ENCODE measurements around the gene ST6GALNAC6. TPM values are rescaled to one million over a fixed set of nuclear protein-coding genes. Genes with fewer than 3 reads are reported as not detected.
A peak's percentile ranks its signal among the peaks of the same experiment; 100 is the strongest.

ST6GALNAC6 gene
- total RNA-seq, 2 donors from 2014 or later, result 53.4 to 67.2 TPM

DNA sequence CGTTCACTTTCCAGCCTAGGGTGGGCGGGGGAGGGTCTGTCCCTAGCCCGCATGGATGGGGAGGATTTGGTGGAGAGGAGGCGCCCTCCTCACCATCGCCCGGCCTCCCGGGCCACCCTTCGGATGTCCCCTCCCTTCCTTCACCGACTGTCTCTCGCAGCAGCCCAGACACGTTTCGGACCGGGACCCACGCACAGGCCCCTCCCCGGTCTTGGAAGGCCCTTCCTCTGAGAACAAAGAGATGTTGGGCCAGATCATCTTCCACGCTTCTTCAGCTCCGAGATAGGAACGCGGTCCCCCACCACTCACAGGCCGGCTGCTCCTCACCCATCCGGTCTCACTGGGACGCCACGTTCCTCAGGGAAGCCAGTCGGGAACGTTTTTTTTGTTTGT, 38.9 kb upstream of the ST6GALNAC6 start:
- peaks cover 6% of the 10 kb centered on the region for H3K36me3 Mint-ChIP-seq

DNA sequence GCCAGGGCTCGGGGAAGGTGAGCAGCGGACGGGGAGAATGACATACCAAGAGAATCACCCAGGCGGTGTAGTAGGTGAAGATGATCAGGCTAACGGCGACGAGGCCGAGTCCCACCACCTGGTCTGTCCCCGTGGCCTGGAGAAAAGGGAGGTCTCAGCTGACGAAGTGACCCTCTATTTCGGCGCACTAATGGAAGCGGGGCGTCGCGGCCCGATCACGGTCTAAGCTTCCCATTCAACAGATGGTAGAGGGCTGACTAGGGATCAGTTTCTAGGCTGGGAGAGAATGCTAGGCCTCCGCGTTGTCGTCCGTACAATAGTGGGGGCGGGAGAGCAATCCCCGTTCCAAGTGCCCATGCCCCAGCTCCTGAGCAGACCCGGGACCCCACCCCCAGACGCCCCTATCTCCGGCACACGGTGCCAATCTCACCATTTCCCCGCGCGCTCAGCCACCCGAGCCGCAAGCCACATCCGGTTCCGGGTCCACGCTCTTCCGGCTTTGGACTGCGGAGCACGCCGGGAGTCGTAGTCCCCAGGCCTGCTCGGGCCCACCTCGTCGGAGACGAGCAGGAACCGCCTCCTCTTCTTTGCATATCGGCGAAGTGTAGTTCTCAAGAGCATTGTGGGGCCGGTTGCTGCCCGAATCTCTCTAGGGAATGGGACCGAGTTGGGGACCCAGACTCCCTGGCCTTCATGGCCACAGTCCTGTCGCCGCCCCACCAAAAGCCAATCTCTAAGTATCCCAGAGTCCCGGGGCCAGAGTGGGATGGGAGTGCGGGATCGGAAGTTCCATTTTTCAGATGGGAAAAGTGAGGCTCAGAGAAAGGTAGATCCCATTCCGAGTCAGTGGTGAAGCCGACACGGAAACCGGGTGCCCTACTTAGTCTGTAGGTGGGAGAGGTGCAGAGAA, 38.2 kb upstream of the ST6GALNAC6 start, which contains the start of gene DPM2:
TSS of gene DPM2 (minus strand) at position 467 of the 910 bp plus-strand sequence. CDS start at position 433, 34 bp downstream.
- Mint-ChIP-seq H3K36me3 (peaks cover 6% of the 10 kb centered on the region), H3K4me3 (peak within 1 kb of the TSS; percentile 95), H3K9me3 (no peaks in the 10 kb centered on the region), H3K4me1 (ENCODE audit: low read depth in 2 of 2) (peaks cover 34 to 35% of the 10 kb centered on the region in 2 donors), H3K27ac (peak within 1 kb of the TSS; percentile 84 to 89), H3K27me3 (no peaks in the 10 kb centered on the region)
- DNase-seq (ENCODE audit: low spot score) (peak; percentile 90), ATAC-seq (peak; percentile 97)

More for the DNA sequence above, 38.9 kb upstream of the ST6GALNAC6 start:
- DNase-seq (ENCODE audit: low spot score) (no peak), ATAC-seq (no peak)
- Mint-ChIP-seq H3K27me3 (no peaks in the 10 kb centered on the region), H3K9me3 (no peaks in the 10 kb centered on the region), H3K4me1 (ENCODE audit: low read depth in 2 of 2) (peaks cover 32 to 41% of the 10 kb centered on the region in 2 donors), H3K27ac (peak overlapping the region; percentile 84 to 89), H3K4me3 (peak overlapping the region; percentile 51)

DNA sequence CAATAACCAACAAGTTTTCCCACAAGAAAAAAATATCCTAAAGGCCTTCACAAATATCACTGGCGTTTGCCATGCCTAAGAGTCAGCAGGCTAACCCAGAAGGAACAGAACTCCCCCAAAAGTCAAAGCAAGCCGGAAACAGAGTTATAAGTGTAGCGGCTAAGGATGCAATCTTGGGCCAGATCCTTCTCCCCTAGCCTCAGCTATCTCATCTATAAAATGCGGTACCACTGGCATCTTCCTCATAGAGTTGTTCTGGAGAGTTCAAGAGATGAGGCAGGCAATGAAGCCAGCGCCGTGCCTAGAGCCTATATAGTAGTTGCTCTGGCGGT, 37.6 kb upstream of the ST6GALNAC6 start:
- ATAC-seq (peak in 1 of 2 donors; percentile 33), DNase-seq (ENCODE audit: low spot score) (no peak)
- peak overlapping the region; percentile 95 for H3K4me3 Mint-ChIP-seq
- peaks cover 34% of the 10 kb centered on the region in 2 donors for H3K4me1 Mint-ChIP-seq (ENCODE audit: low read depth in 2 of 2)
- no peaks in the 10 kb centered on the region for H3K27me3 Mint-ChIP-seq
- H3K9me3 Mint-ChIP-seq, result no peaks in the 10 kb centered on the region
- peaks cover 6% of the 10 kb centered on the region for H3K36me3 Mint-ChIP-seq
- H3K27ac Mint-ChIP-seq, result peak overlapping the region; percentile 84 to 89

GRCh38 chr9:127936347-127936852, 37.0 kb upstream of the ST6GALNAC6 start:
- H3K9me3 Mint-ChIP-seq, result no peaks in the 10 kb centered on the region
- no peak for DNase-seq (ENCODE audit: low spot score)
- peak overlapping the region; percentile 95 for H3K4me3 Mint-ChIP-seq
- peaks cover 36 to 37% of the 10 kb centered on the region in 2 donors for H3K4me1 Mint-ChIP-seq (ENCODE audit: low read depth in 2 of 2)
- peaks cover 6% of the 10 kb centered on the region for H3K36me3 Mint-ChIP-seq
- ATAC-seq, result no peak
- peak overlapping the region; percentile 84 to 89 for H3K27ac Mint-ChIP-seq
- H3K27me3 Mint-ChIP-seq, result no peaks in the 10 kb centered on the region

DNA sequence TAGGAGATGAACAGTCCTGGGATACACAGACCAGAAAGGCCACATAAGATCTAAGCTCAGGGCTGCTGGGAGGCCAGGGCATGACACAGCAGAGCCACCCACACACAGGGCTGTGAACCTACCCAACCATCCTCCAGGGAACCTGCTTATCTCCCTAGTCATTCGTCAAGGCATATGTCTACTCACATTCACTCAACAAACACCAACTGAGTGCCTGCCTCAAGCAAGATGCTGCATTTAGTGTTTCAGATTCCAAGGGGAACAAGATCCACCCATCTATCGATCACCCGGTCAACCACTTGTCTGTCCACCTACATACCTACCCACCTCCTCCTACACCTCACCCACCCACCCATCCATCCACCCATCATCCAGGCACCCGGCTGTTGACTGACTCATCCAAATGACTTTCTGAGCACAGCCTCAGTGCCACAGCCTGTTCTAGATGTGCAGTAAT, 36.4 kb upstream of the ST6GALNAC6 start:
- DNase-seq (ENCODE audit: low spot score) (no peak), ATAC-seq (no peak)
- Mint-ChIP-seq H3K4me3 (peak overlapping the region; percentile 95), H3K27me3 (no peaks in the 10 kb centered on the region), H3K27ac (peak overlapping the region; percentile 30 to 89), H3K4me1 (ENCODE audit: low read depth in 2 of 2) (peaks cover 40 to 43% of the 10 kb centered on the region in 2 donors), H3K36me3 (peaks cover 6% of the 10 kb centered on the region), H3K9me3 (no peaks in the 10 kb centered on the region)

GRCh38 chr9:127934986-127935385, 35.6 kb upstream of the ST6GALNAC6 start:
- DNase-seq (ENCODE audit: low spot score), result no peak
- peak overlapping the region; percentile 95 for H3K4me3 Mint-ChIP-seq
- no peaks in the 10 kb centered on the region for H3K27me3 Mint-ChIP-seq
- no peak for ATAC-seq
- no peaks in the 10 kb centered on the region for H3K9me3 Mint-ChIP-seq
- H3K27ac Mint-ChIP-seq, result no peak overlapping the region
- H3K36me3 Mint-ChIP-seq, result peaks cover 6% of the 10 kb centered on the region
- peaks cover 43% of the 10 kb centered on the region in 2 donors for H3K4me1 Mint-ChIP-seq (ENCODE audit: low read depth in 2 of 2)

- no peaks in the 10 kb centered on the region for H3K27me3 Mint-ChIP-seq
- H3K9me3 Mint-ChIP-seq, result no peaks in the 10 kb centered on the region
- H3K4me1 Mint-ChIP-seq (ENCODE audit: low read depth in 2 of 2), result peaks cover 43 to 45% of the 10 kb centered on the region in 2 donors
- DNase-seq (ENCODE audit: low spot score) (no peak), ATAC-seq (no peak)
- H3K27ac Mint-ChIP-seq, result no peak overlapping the region
- H3K4me3 Mint-ChIP-seq, result peak overlapping the region; percentile 58
- peaks cover 6% of the 10 kb centered on the region for H3K36me3 Mint-ChIP-seq
These were observed 34.8 kb upstream of the ST6GALNAC6 start for GRCh38 chr9:127934248-127934647.

GRCh38 chr9:127931092-127931881, 31.9 kb upstream of the ST6GALNAC6 start:
- H3K27ac Mint-ChIP-seq, result peak overlapping the region in 1 of 2 donors; percentile 41

DNA sequence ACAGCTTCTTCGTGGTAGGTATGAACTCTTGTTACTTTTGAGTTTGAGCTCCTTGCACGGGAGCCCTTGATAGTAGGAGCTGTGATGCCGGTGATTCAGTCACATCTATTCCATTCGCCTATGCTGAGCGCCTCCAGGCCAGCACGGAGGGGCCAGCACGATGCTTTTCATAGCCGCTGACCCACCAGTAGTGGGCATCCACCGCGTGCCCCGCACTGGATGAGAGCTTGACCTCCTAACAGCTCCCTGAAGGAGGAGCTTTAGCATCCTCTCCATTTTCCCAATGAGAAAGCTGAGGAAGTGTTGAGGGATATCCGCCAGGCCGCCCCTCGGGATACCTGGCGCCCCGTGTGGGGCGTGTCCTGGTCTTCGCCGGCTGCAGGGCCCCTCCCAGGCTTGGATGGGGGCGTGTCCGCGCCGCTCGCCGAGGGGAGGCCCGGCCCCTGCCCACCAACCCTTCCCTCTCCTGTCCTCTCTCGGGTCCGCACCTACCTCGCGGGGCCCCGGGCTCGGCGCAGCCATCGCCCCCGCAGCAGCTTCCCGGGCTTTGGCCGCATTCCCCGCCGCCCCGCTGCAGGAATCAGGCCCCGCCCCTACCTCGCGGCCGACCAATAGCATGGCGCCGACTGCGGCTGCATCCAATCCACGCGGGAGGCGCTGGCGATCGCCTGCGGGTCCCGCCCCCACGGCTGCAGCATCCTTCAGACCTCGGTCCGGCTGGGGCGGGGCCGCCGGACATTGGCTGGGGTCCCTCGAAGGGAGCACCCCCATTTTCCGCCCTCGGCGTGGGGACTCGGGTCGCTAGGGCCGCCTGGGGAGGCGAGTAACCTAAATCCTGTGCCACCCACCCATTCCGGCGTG, 31.1 kb upstream of the ST6GALNAC6 start, which contains the start of gene PIP5KL1:
TSS of gene PIP5KL1 (minus strand) at position 547 of the 861 bp plus-strand sequence. CDS start at position 522, 25 bp downstream.
- DNase-seq (ENCODE audit: low spot score) (peak; percentile 88), ATAC-seq (peak; percentile 89 to 94)
- peak within 1 kb of the TSS; percentile 77 for H3K4me3 Mint-ChIP-seq
- H3K27me3 Mint-ChIP-seq, result peaks cover 7 to 9% of the 10 kb centered on the region in 2 donors
- no peaks in the 10 kb centered on the region for H3K36me3 Mint-ChIP-seq
- H3K27ac Mint-ChIP-seq, result peak within 1 kb of the TSS in 1 of 2 donors; percentile 41
- H3K9me3 Mint-ChIP-seq, result no peaks in the 10 kb centered on the region
- H3K4me1 Mint-ChIP-seq (ENCODE audit: low read depth in 2 of 2), result peaks cover 24% of the 10 kb centered on the region in 2 donors

More at GRCh38 chr9:127931092-127931881, 31.9 kb upstream of the ST6GALNAC6 start:
- Mint-ChIP-seq H3K27me3 (peaks cover 1 to 4% of the 10 kb centered on the region in 2 donors), H3K36me3 (peaks cover 6% of the 10 kb centered on the region), H3K4me1 (ENCODE audit: low read depth in 2 of 2) (peaks cover 28 to 32% of the 10 kb centered on the region in 2 donors), H3K4me3 (peak overlapping the region; percentile 77), H3K9me3 (no peaks in the 10 kb centered on the region)
- peak in 1 of 2 donors; percentile 1 for ATAC-seq
- no peak for DNase-seq (ENCODE audit: low spot score)

DNA sequence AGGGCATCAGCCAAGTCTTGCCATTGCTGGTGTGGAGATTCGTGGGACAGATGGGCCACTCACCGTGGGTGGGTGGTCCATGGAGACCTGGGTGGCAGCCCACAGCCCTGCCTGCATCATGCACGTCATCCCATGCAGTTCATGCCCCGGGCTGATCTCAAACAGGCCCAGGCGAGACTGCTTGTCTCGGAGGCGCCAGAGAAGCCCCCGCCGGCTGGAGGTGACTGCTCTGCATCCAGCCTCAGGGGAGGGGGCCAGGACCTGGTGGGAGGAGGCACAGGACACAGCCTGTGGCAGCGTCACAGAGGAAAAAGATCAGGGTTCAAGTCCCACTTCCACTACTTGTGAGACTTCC, 30.2 kb upstream of the ST6GALNAC6 start:
- H3K27me3 Mint-ChIP-seq, result peaks cover 14% of the 10 kb centered on the region in 2 donors
- H3K4me1 Mint-ChIP-seq (ENCODE audit: low read depth in 2 of 2), result peaks cover 19 to 21% of the 10 kb centered on the region in 2 donors
- no peaks in the 10 kb centered on the region for H3K36me3 Mint-ChIP-seq
- no peak overlapping the region for H3K27ac Mint-ChIP-seq
- H3K9me3 Mint-ChIP-seq, result no peaks in the 10 kb centered on the region
- ATAC-seq (no peak), DNase-seq (ENCODE audit: low spot score) (no peak)
- peak overlapping the region; percentile 45 for H3K4me3 Mint-ChIP-seq

DNA sequence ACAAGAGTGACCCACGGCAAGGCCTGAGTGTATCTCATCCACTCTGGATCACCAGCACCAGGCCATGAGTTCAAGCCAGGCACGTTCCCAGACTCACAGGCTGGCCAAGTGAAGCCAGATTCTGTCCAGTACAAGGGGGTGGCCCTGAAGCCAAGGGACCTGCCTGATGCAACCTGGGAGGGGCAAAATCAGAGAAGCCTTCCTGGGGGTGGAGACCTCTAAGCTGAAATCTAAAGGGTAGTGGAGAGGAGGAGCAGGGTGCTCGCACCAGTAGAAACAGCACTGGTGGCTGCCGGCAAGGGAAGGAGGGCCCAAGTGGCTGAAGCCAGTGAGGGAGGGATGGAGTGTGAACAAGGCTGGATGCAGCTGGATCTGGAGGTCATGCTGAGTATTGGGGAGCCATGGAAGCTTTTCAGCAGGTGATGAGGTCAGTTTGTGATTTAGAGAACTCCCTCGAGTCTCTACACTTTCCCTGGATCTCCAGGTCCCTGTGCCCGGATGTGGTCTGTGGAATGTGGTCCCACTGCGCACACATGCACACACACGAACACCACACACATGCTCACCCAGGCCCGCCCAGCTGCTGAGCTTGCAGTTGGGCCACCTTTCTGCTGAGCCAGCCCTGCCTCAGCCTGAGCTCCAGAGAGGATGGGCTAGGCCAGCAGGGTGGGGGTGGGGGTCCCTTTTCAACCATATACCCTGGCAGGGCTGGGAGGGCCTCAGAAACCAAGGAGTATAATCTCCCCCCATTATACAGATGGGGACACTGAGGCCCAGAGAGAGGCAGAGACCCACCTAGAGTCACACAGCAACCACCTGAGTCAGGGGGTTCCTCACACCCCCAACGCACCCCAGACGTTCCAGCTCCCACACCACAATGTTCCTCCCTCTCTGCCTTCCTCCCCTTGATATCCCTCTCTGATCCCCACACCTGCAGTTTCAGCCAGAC, 29.5 kb upstream of the ST6GALNAC6 start:
- Mint-ChIP-seq H3K27ac (no peak overlapping the region), H3K27me3 (peaks cover 15% of the 10 kb centered on the region in 2 donors), H3K4me3 (peak overlapping the region; percentile 15), H3K4me1 (ENCODE audit: low read depth in 2 of 2) (peaks cover 15 to 17% of the 10 kb centered on the region in 2 donors), H3K36me3 (no peaks in the 10 kb centered on the region), H3K9me3 (no peaks in the 10 kb centered on the region)
- no peak for DNase-seq (ENCODE audit: low spot score)
- ATAC-seq, result no peak
